ENCODE data around the gene SHC2.

The SHC2 gene

GRCh38 chr19:372306-372890 lies 88.4 kb downstream of the SHC2 start:
- Histone ChIP-seq H3K27me3 (ENCODE audit: control insufficient read depth in 1 of 2, insufficient read depth in 2 of 2, low read length in 2 of 2) (peaks cover 0 to 9% of the 10 kb centered on the region in 2 donors), H3K9ac (ENCODE audit: low read depth in 1 of 2, low read length in 2 of 2) (no peak overlapping the region), H3K27ac (ENCODE audit: low read depth, low read length) (no peak overlapping the region), H3K36me3 (ENCODE audit: control insufficient read depth in 1 of 2, insufficient read depth in 2 of 2, low read length in 2 of 2) (no peaks in the 10 kb centered on the region), H3K4me1 (ENCODE audit: control insufficient read depth in 1 of 2, insufficient read depth in 2 of 2, low read length in 2 of 2) (no peaks in the 10 kb centered on the region), H3K9me3 (ENCODE audit: control insufficient read depth in 1 of 2, low read length in 2 of 2) (no peaks in the 10 kb centered on the region), H3K4me3 (ENCODE audit: low read depth in 1 of 2, low read length in 2 of 2) (no peak overlapping the region)

- peaks cover 0 to 9% of the 10 kb centered on the region in 2 donors for H3K27me3 ChIP-seq (ENCODE audit: control insufficient read depth in 1 of 2, insufficient read depth in 2 of 2, low read length in 2 of 2)
- H3K36me3 ChIP-seq (ENCODE audit: control insufficient read depth in 1 of 2, insufficient read depth in 2 of 2, low read length in 2 of 2), result no peaks in the 10 kb centered on the region
- no peak overlapping the region for H3K9ac ChIP-seq (ENCODE audit: low read depth in 1 of 2, low read length in 2 of 2)
- no peak overlapping the region for H3K27ac ChIP-seq (ENCODE audit: low read depth, low read length)
- H3K4me1 ChIP-seq (ENCODE audit: control insufficient read depth in 1 of 2, insufficient read depth in 2 of 2, low read length in 2 of 2), result no peaks in the 10 kb centered on the region
- no peak overlapping the region for H3K4me3 ChIP-seq (ENCODE audit: low read depth in 1 of 2, low read length in 2 of 2)
- H3K9me3 ChIP-seq (ENCODE audit: control insufficient read depth in 1 of 2, low read length in 2 of 2), result no peaks in the 10 kb centered on the region
These were observed 89.2 kb downstream of the SHC2 start for GRCh38 chr19:371501-372168.

GRCh38 chr19:370641-371330 lies 90.0 kb downstream of the SHC2 start:
- H3K27me3 ChIP-seq (ENCODE audit: control insufficient read depth in 1 of 2, insufficient read depth in 2 of 2, low read length in 2 of 2), result peaks cover 0 to 9% of the 10 kb centered on the region in 2 donors

GRCh38 chr19:369876-370275 lies 91.0 kb downstream of the SHC2 start:
- Histone ChIP-seq H3K27ac (ENCODE audit: low read depth, low read length) (no peak overlapping the region), H3K36me3 (ENCODE audit: control insufficient read depth in 1 of 2, insufficient read depth in 2 of 2, low read length in 2 of 2) (no peaks in the 10 kb centered on the region), H3K27me3 (ENCODE audit: control insufficient read depth in 1 of 2, insufficient read depth in 2 of 2, low read length in 2 of 2) (peaks cover 0 to 9% of the 10 kb centered on the region in 2 donors), H3K9me3 (ENCODE audit: control insufficient read depth in 1 of 2, low read length in 2 of 2) (no peaks in the 10 kb centered on the region), H3K4me3 (ENCODE audit: low read depth in 1 of 2, low read length in 2 of 2) (no peak overlapping the region), H3K4me1 (ENCODE audit: control insufficient read depth in 1 of 2, insufficient read depth in 2 of 2, low read length in 2 of 2) (no peaks in the 10 kb centered on the region), H3K9ac (ENCODE audit: low read depth in 1 of 2, low read length in 2 of 2) (no peak overlapping the region)

More at GRCh38 chr19:370641-371330, 90.0 kb downstream of the SHC2 start:
- H3K4me1 ChIP-seq (ENCODE audit: control insufficient read depth in 1 of 2, insufficient read depth in 2 of 2, low read length in 2 of 2), result no peaks in the 10 kb centered on the region
- H3K4me3 ChIP-seq (ENCODE audit: low read depth in 1 of 2, low read length in 2 of 2), result no peak overlapping the region
- no peak overlapping the region for H3K9ac ChIP-seq (ENCODE audit: low read depth in 1 of 2, low read length in 2 of 2)
- H3K27ac ChIP-seq (ENCODE audit: low read depth, low read length), result no peak overlapping the region
- no peaks in the 10 kb centered on the region for H3K9me3 ChIP-seq (ENCODE audit: control insufficient read depth in 1 of 2, low read length in 2 of 2)
- no peaks in the 10 kb centered on the region for H3K36me3 ChIP-seq (ENCODE audit: control insufficient read depth in 1 of 2, insufficient read depth in 2 of 2, low read length in 2 of 2)

- Histone ChIP-seq H3K4me3 (ENCODE audit: low read depth in 1 of 2, low read length in 2 of 2) (no peak overlapping the region), H3K27ac (ENCODE audit: low read depth, low read length) (no peak overlapping the region), H3K9ac (ENCODE audit: low read depth in 1 of 2, low read length in 2 of 2) (no peak overlapping the region), H3K27me3 (ENCODE audit: control insufficient read depth in 1 of 2, insufficient read depth in 2 of 2, low read length in 2 of 2) (peaks cover 0 to 9% of the 10 kb centered on the region in 2 donors), H3K36me3 (ENCODE audit: control insufficient read depth in 1 of 2, insufficient read depth in 2 of 2, low read length in 2 of 2) (no peaks in the 10 kb centered on the region), H3K4me1 (ENCODE audit: control insufficient read depth in 1 of 2, insufficient read depth in 2 of 2, low read length in 2 of 2) (no peaks in the 10 kb centered on the region), H3K9me3 (ENCODE audit: control insufficient read depth in 1 of 2, low read length in 2 of 2) (no peaks in the 10 kb centered on the region)
These were observed 91.6 kb downstream of the SHC2 start for GRCh38 chr19:369256-369655.

- H3K9ac ChIP-seq (ENCODE audit: low read depth in 1 of 2, low read length in 2 of 2), result no peak overlapping the region
- H3K9me3 ChIP-seq (ENCODE audit: control insufficient read depth in 1 of 2, low read length in 2 of 2), result no peaks in the 10 kb centered on the region
- no peaks in the 10 kb centered on the region for H3K36me3 ChIP-seq (ENCODE audit: control insufficient read depth in 1 of 2, insufficient read depth in 2 of 2, low read length in 2 of 2)
- H3K4me1 ChIP-seq (ENCODE audit: control insufficient read depth in 1 of 2, insufficient read depth in 2 of 2, low read length in 2 of 2), result no peaks in the 10 kb centered on the region
- no peak overlapping the region for H3K27ac ChIP-seq (ENCODE audit: low read depth, low read length)
- peaks cover 0 to 7% of the 10 kb centered on the region in 2 donors for H3K27me3 ChIP-seq (ENCODE audit: control insufficient read depth in 1 of 2, insufficient read depth in 2 of 2, low read length in 2 of 2)
- no peak overlapping the region for H3K4me3 ChIP-seq (ENCODE audit: low read depth in 1 of 2, low read length in 2 of 2)
These were observed 92.2 kb downstream of the SHC2 start for GRCh38 chr19:368630-369024.

GRCh38 chr19:367963-368629 lies 92.7 kb downstream of the SHC2 start:
- Histone ChIP-seq H3K27ac (ENCODE audit: low read depth, low read length) (no peak overlapping the region), H3K4me3 (ENCODE audit: low read depth in 1 of 2, low read length in 2 of 2) (no peak overlapping the region), H3K9ac (ENCODE audit: low read depth in 1 of 2, low read length in 2 of 2) (no peak overlapping the region), H3K4me1 (ENCODE audit: control insufficient read depth in 1 of 2, insufficient read depth in 2 of 2, low read length in 2 of 2) (no peaks in the 10 kb centered on the region), H3K9me3 (ENCODE audit: control insufficient read depth in 1 of 2, low read length in 2 of 2) (no peaks in the 10 kb centered on the region), H3K36me3 (ENCODE audit: control insufficient read depth in 1 of 2, insufficient read depth in 2 of 2, low read length in 2 of 2) (no peaks in the 10 kb centered on the region), H3K27me3 (ENCODE audit: control insufficient read depth in 1 of 2, insufficient read depth in 2 of 2, low read length in 2 of 2) (peaks cover 0 to 6% of the 10 kb centered on the region in 2 donors)

- Histone ChIP-seq H3K4me3 (ENCODE audit: low read depth in 1 of 2, low read length in 2 of 2) (no peak overlapping the region), H3K27ac (ENCODE audit: low read depth, low read length) (no peak overlapping the region), H3K27me3 (ENCODE audit: control insufficient read depth in 1 of 2, insufficient read depth in 2 of 2, low read length in 2 of 2) (peaks cover 0 to 3% of the 10 kb centered on the region in 2 donors), H3K4me1 (ENCODE audit: control insufficient read depth in 1 of 2, insufficient read depth in 2 of 2, low read length in 2 of 2) (no peaks in the 10 kb centered on the region), H3K9ac (ENCODE audit: low read depth in 1 of 2, low read length in 2 of 2) (no peak overlapping the region), H3K36me3 (ENCODE audit: control insufficient read depth in 1 of 2, insufficient read depth in 2 of 2, low read length in 2 of 2) (no peaks in the 10 kb centered on the region), H3K9me3 (ENCODE audit: control insufficient read depth in 1 of 2, low read length in 2 of 2) (no peaks in the 10 kb centered on the region)
These were observed 93.3 kb downstream of the SHC2 start for GRCh38 chr19:367561-367960.

GRCh38 chr19:366951-367350 lies 93.9 kb downstream of the SHC2 start:
- no peaks in the 10 kb centered on the region for H3K27me3 ChIP-seq (ENCODE audit: control insufficient read depth in 1 of 2, insufficient read depth in 2 of 2, low read length in 2 of 2)
- H3K27ac ChIP-seq (ENCODE audit: low read depth, low read length), result no peak overlapping the region
- H3K36me3 ChIP-seq (ENCODE audit: control insufficient read depth in 1 of 2, insufficient read depth in 2 of 2, low read length in 2 of 2), result no peaks in the 10 kb centered on the region
- H3K4me3 ChIP-seq (ENCODE audit: low read depth in 1 of 2, low read length in 2 of 2), result no peak overlapping the region
- no peak overlapping the region for H3K9ac ChIP-seq (ENCODE audit: low read depth in 1 of 2, low read length in 2 of 2)
- no peaks in the 10 kb centered on the region for H3K4me1 ChIP-seq (ENCODE audit: control insufficient read depth in 1 of 2, insufficient read depth in 2 of 2, low read length in 2 of 2)
- no peaks in the 10 kb centered on the region for H3K9me3 ChIP-seq (ENCODE audit: control insufficient read depth in 1 of 2, low read length in 2 of 2)

All from duodenal mucosa (tissue), 2 donors.